Occipital lobe (tissue), 2 donors: ENCODE results near the gene DDX51. TPM values are rescaled to one million over a fixed set of nuclear protein-coding genes. Genes with fewer than 3 reads are reported as not detected.
"Not testable (repeated sequence)": the region's sequence is repeated elsewhere in the genome, so short reads cannot be mapped to it uniquely, and the experiment has no call there.

Experiments used
- DNase-seq: peaks from one replicate; lab custom pipeline; 2025; lab: John Stamatoyannopoulos, UW
- total RNA-seq: library from RNA; depleted of rRNA; stranded (reverse); fragments of >200 nt; gene quantifications from one replicate; pipeline ENCODE4 v1.2.3, GENCODE V29; 2014

The DDX51 gene
- total RNA-seq, 1 donor from 2014 or later, result 7.6 TPM

DNA sequence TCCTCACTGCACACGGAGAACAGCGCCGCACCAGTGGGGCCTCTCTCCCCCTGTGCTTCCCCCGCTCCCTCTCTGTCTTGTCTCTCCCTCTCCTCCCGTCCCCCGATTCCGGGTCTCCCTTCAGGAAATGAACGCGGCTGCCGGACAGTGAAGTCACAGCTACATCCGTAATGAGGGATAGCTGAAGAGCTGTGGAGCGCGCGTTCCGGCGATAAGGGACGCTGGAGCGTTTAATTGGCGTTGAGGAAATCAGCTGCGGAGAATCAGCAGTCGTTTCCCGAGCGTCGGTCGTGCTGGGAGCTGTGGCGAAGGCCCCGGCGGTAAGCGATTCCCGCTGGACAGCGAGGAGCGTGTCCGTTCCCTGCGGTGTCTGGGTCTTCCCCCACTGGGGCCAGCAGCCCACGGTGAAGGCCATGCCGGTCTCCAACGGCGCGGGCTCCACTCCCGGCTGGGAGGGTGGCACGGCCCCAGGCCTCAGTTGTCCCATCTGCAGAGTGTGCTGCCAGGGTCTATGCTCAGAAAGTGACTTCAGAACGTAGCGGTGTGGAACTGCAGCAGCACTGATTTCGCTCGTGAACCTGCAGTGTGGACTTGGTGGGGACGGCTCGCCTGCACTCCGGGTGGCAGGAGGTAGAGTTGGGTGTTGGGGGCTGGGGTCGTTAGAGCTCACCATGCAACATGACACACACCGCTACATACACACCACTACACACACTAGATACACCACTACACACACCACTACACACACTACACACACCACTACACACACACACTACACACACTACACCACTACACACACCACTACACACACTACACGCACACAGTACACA lies 11.0 kb upstream of the DDX51 start:
- DNase-seq, result no peak

DNA sequence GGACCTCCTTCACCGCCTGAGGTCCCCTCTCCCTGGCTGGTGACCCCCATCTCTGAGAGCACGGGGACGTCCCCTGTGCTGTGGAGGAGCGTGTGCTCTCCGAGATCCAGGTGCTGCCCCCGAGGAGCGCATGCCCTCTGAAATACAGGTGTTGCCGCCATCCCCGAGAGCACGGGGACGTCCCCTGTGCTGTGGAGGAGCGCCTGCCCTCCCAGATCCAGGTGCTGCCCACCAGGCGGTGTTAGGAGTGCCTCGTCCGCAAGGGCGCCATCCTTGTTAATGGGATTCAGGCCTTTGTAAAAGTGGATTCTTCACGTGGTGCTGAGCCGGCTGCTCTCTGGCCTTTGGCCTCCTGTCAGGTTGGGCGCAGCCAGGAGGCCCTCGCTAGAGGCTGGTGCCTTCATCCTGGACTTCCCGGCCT lies 10.2 kb upstream of the DDX51 start:
- DNase-seq, result no peak

DNA sequence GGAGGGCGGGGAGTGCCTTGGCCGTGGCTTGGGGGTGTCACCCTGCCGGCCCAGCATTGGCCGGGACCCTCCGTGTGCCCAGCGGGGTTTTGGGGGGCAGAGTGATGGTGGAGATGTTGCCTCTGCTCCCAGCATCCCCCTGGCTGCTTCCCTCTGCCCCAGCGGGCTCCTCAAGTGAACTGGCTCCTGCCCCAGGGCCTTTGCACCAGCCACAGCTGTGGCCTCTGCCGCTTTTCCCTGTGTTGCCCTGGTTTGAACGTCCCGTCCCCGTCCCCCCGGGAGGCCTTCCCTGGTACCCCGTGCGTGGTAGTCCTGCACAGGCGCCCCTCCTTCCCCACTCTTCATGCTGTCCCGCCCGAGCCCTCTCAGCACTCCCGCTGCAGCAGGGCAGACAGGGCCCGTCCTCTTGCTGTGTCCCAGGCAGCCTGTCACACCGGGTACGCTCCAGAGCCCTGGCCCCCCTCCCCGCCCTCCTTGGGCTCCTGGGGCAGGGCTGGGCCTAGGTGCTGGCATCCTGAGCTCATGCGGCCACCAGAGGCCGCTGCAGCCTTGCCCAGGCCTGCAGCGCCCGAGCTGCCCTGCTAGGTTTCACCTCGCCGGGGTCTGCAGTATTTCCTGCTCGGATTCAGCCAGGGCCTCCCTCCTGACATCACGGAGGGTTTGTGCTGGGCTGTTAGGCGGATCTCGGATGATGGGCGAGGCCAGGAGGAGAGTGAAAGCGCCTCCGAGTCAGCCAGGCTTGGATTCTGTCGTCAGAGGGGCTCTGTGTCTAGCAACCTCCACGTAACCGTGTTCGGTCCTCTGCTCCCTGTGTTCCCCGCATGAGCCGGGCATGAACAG lies 9.6 kb upstream of the DDX51 start:
- DNase-seq, result no peak

GRCh38 chr12:132152953-132153352 lies 8.8 kb upstream of the DDX51 start:
- no peak for DNase-seq

DNA sequence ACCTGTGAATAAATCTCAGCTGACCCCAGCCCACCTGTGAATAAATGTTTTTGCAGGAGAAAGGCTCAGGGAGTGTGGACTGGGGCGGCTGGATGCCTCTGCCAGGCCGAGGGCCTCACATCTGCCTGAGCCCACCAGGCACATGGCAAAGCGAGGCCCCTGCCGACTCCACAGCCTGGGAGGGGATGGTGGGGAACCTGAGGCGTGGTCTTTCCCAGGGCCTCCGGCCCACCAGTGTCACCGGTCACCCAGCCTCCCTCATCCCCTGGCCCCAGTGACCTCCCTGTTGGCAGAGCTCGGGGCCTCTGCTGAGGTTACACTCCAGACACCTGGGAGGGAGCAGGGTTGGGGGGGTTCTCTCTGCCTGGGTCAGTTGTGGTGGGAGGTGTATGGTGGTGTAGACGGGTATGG lies 8.3 kb upstream of the DDX51 start:
- DNase-seq, result no peak

GRCh38 chr12:132151766-132152410 lies 7.8 kb upstream of the DDX51 start:
- no peak for DNase-seq

- no peak for DNase-seq
Observed at GRCh38 chr12:132151145-132151765, 7.1 kb upstream of the DDX51 start.

DNA sequence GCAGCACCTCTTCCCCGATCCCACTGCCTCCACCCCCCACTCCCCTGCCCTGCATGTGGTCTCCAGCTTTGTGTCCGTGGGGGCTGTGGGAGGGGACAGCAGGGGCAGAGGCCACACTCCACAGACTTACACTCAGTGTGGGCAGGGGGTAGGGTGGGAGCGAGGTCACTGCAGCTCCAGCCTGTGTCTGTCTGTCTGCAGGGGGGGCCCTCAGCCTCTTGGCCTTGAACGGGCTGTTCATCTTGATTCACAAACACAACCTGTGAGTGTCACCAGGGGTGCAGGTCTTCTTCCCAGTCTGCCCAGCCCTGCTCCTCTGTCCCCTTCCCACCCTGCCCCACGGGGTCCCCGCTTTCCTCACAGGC lies 6.6 kb upstream of the DDX51 start:
- no peak for DNase-seq

DNA sequence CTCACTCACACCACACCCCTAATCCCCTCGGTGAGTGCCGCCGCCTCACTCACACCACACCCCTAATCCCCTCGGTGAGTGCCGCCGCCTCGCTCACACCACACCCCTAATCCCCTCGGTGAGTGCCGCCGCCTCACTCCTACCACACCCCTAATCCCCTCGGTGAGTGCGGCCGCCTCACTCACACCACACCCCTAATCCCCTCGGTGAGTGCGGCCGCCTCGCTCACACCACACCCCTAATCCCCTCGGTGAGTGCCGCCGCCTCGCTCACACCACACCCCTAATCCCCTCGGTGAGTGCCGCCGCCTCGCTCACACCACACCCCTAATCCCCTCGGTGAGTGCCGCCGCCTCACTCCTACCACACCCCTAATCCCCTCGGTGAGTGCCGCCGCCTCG lies 5.4 kb upstream of the DDX51 start:
- DNase-seq, result not testable (repeated sequence)

DNA sequence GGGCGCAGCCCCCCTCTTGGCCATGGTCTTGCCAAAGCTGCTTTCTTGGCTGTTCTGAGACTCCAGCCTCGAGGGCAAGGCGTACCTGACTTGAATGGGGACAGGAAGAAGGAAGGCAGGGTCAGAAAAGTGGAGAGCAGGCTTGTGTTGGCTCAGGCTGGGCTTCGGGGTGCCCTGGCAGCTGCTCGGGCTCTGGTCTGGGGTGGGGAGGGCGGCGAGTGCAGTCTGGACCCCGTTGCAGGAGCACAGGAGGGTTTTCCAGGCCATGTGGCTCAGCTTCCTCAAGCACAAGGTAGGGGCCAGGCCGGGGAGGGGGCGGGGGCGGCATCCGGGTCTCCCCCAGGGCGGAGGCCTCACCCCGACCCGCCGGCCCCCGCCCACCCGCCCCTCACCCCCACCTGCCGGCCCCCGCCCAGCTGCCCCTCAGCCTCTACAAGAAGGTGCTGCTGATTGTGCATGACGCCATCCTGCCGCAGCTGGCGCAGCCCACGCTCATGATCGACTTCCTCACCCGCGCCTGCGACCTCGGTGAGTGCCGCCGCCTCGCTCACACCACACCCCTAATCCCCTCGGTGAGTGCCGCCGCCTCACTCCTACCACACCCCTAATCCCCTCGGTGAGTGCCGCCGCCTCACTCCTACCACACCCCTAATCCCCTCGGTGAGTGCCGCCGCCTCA lies 4.4 kb upstream of the DDX51 start:
- DNase-seq, result no peak

DNA sequence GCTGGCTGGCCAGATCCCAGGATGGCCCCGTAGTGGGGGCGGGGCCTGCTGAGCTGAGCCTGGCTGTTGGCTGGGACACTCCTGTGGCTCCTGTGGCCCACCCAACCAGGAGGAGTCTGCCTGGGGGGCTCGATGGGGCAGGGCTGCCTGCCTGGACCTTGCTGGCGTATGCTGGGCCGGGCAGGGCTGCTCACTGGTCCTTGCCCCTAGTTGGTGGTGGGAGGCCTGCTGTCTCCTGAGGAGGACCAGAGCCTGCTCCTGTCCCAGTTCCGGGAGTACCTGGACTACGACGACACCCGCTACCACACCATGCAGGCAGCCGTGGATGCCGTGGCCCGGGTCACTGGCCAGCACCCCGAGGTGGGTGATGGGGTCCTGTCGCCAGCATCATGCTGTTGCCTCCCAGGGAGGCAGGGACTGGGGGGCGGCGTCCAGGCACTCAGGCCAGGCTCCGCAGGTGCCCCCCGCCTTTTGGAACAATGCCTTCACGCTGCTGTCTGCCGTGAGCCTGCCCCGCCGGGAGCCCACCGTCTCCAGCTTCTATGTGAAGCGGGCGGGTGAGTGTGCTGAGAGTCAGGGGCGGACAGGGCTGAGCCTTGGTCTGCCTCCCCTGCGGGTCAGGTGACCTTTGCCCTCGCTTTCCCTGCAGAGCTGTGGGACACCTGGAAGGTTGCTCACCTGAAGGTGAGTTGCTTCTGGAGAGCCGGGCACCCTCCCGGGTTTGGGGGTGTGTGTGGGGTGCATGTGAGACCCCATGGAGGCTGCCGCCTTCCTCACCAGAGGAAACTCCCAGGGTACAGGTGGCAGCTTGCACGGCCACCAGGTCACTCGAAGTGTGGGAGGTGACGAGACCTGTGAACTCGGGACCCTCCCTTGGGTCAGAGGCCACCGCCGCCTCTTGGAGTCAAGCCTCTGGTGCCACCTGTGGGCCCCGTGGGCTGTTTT lies 3.6 kb upstream of the DDX51 start:
- DNase-seq, result no peak

GRCh38 chr12:132146772-132147422 lies 2.8 kb upstream of the DDX51 start:
- DNase-seq, result no peak

GRCh38 chr12:132146098-132146497 lies 2.0 kb upstream of the DDX51 start:
- no peak for DNase-seq

DNA sequence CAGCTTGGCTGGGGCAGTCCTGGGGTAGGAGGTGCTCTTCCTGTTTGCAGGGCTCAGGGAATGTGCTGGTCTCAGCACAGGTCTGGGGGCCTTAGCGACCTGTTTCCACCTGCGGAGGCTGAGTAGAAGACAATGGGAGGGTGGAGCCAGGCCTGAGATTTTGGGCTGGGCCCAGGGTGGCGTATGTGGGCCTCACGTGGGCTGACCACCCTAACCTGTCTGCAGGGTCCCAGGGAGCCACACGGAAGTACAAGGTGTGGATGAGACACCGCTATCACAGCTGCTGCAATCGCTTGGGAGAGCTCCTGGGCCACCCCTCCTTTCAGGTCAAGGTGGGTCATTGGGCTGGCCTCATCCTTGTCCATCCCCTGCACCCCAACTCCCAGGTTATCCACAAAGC lies 1.2 kb upstream of the DDX51 start:
- DNase-seq, result no peak

GRCh38 chr12:132144810-132145168 lies 670 bp upstream of the DDX51 start:
- DNase-seq, result no peak

GRCh38 chr12:132143336-132144071 lies 615 bp downstream of the DDX51 start:
- DNase-seq, result no peak

DNA sequence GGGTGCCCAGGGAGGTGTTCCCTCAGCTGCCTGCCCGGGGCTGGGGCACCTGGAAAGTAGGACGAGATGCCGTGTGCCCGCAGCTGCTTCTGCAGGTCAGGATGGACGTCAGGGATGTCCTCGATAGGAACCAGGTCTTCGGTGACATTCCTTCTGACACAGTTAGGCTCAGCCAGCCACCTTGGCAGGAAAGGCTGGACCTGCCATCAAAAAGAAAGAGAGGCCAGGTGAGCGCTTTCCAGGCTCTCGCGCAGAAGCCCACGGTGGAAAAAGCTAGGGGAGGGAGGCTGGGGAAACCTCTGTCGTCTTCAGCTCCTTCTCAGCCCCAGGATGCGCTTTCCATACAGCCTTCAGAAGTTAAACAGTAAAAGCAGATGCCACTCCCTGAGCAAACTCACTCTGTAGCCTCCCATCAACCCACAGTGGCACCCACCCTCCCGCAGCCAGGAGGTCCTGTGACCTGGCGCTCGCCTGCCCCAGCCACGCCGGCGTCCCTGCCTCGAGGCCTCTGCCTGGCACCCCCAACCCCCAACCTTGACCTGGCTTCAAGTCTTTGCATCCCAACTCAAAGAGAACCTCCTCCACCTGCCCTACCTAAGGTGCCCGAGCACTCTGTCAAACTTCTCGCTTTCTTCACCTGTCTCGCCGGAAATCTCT lies 1.3 kb downstream of the DDX51 start:
- no peak for DNase-seq

DNA sequence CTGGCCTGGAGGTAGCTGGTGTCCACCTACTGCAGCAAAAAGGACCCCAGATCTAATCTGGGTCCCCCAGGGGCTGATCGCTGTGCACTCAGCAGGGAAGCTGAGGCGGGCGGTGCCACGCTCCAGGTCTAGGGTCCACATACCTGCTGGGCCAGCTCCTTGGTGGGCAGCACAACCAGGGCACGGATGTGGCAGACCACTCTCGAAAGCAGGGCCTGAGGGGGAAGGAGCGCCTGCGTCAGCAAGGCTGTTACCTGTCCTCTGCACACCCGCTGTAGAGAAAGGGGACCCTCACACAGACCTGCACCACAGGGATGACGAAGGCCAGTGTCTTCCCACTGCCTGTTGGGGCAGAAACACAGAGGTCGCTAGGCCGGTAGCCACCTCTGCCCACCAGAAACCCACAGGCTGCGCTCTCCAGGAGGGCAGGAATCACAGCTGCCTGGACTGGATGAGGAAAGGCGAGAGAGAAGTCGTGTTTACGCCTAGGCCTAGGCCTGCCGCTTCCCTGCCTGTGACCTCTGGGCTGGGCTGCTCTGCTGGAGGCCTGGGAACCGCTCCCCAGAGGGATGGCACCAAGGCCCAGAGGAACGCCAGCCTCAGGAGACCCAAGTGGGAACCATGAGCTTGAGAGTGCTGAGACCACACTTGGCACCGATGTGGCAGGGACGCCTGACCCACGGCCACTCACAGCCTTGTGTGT lies 2.0 kb downstream of the DDX51 start:
- DNase-seq, result no peak
